Measurements from ENCODE around the gene TBC1D22A. TPM values are rescaled to one million over a fixed set of nuclear protein-coding genes. Genes with fewer than 3 reads are reported as not detected.

Gene TBC1D22A
- polyA plus RNA-seq, 1 of the 3 experiments (the other 2 are of a cell fraction): 16.5 TPM

GRCh38 chr22:47023871-47024270 is 261.4 kb downstream of the TBC1D22A start (continued):
- no peak for TF ChIP-seq IRF3 (IDR thresholded peaks at IDR 0.05; ENCODE audit: low read depth, low read length)
- no peak for TF ChIP-seq SIN3A (IDR thresholded peaks at IDR 0.05; ENCODE audit: borderline replicate concordance, low read depth, low read length)
- TF ChIP-seq TEAD4 (IDR thresholded peaks at IDR 0.05; ENCODE audit: borderline replicate concordance, insufficient read depth): no peak
- no peak for TF ChIP-seq FOXJ3 (CRISPR knock-in tag; IDR thresholded peaks at IDR 0.05)

- Histone ChIP-seq H3K9me2 (no peaks in the 10 kb centered on the region), H3F3A (replicated peaks; ENCODE audit: insufficient read depth) (no peaks in the 10 kb centered on the region), H3K9me3 (no peaks in the 10 kb centered on the region), H2AFZ (ENCODE audit: low read depth) (no peak overlapping the region), H3K4me3 (ENCODE audit: low read depth in 2 of 2, low read length in 1 of 2) (no peak overlapping the region), H3K27me3 (ENCODE audit: insufficient read depth) (no peaks in the 10 kb centered on the region), H3K27ac (ENCODE audit: low read depth in 2 of 2, low read length in 1 of 2) (no peak overlapping the region), H3K9ac (no peak overlapping the region), H3K36me3 (replicated peaks in 1 of 2; ENCODE audit: control insufficient read depth in 1 of 2, insufficient read depth in 2 of 2, low read length in 1 of 2) (no peaks in the 10 kb centered on the region), H3K4me2 (no peak overlapping the region), H3K79me2 (ENCODE audit: insufficient read depth) (no peaks in the 10 kb centered on the region), H4K20me1 (ENCODE audit: insufficient read depth) (no peaks in the 10 kb centered on the region; the same call in 1 of the 2 replicates), H3K4me1 (ENCODE audit: control insufficient read depth in 1 of 2, insufficient read depth in 2 of 2, low read depth in 1 of 2, low read length in 1 of 2) (peaks cover 0 to 22% of the 10 kb centered on the region in 2 experiments; a peak in 1 of 4 replicates)
- no peak for TF ChIP-seq RXRA (IDR thresholded peaks at IDR 0.05; ENCODE audit: borderline replicate concordance, low read depth)
- no peak for TF ChIP-seq TAF1 (IDR thresholded peaks at IDR 0.05; ENCODE audit: borderline replicate concordance, low read depth, low read length)
- no peak for TF ChIP-seq GATA2 (CRISPR knock-in tag; IDR thresholded peaks at IDR 0.05)
- TF ChIP-seq TEAD4 (IDR thresholded peaks at IDR 0.05; ENCODE audit: borderline replicate concordance, insufficient read depth): no peak
- no peak for TF ChIP-seq POLR2AphosphoS5 (IDR thresholded peaks at IDR 0.05; ENCODE audit: low read depth, low read length)
- TF ChIP-seq CHD2 (IDR thresholded peaks at IDR 0.05; ENCODE audit: low read length, partially characterized antibody): no peak
- TF ChIP-seq REST (IDR thresholded peaks at IDR 0.05; ENCODE audit: low read depth, low read length): no peak
- no peak for TF ChIP-seq JUND (IDR thresholded peaks at IDR 0.05)
- no peak for TF ChIP-seq SIN3A (IDR thresholded peaks at IDR 0.05; ENCODE audit: borderline replicate concordance, low read depth, low read length)
- TF ChIP-seq NRF1 (IDR thresholded peaks at IDR 0.05; ENCODE audit: low read depth, low read length): no peak
- no peak for TF ChIP-seq FOXJ3 (CRISPR knock-in tag; IDR thresholded peaks at IDR 0.05)
- TF ChIP-seq MXI1 (IDR thresholded peaks at IDR 0.05; ENCODE audit: low read depth, low read length): no peak
- TF ChIP-seq PBX3 (IDR thresholded peaks at IDR 0.05): no peak
- TF ChIP-seq NFIC (IDR thresholded peaks at IDR 0.05; ENCODE audit: borderline replicate concordance): no peak
- no peak for TF ChIP-seq ELF1 (IDR thresholded peaks at IDR 0.05)
- TF ChIP-seq CTCF (IDR thresholded peaks at IDR 0.05): no peak
- peak; percentile 19 for DNase-seq
- POLR2A ChIA-PET: no interaction called here
- CTCF ChIA-PET: interaction anchor here (1.0 to 1.5 kb wide), 3 partner anchors 10 to 224 kb away, joined by 3 to 4 read pairs (median 3); no protein-coding TSS in a partner anchor
- WGBS (ENCODE audit: low lambda C conversion rate): 94% methylated on average over 7 of the region's 9 CpGs
These were observed 265.3 kb downstream of the TBC1D22A start for GRCh38 chr22:47027766-47028165.
